ENCODE results near the gene COPZ1. TPM values are rescaled to one million over a fixed set of nuclear protein-coding genes. Genes with fewer than 3 reads are reported as not detected.

Gene COPZ1
- total RNA-seq, 1 donor from 2014 or later = 114 TPM

Small RNAs within 50 kb of the gene (microRNA-seq; reads per million reads assigned to microRNA genes)
- 153 reads per million, percentile 47 among the genes with 10 or more reads in this experiment for gene MIR148B (ENCODE audit: borderline number of aligned reads)

Other genes with a start within 250 kb of the COPZ1 start
- 17.0 TPM for gene SMUG1, start 136.1 kb upstream of the COPZ1 start, total RNA-seq
- 48.0 TPM for gene CBX5, start 45.0 kb upstream of the COPZ1 start, total RNA-seq
- 450 TPM for gene HNRNPA1, start 44.4 kb upstream of the COPZ1 start, total RNA-seq
- 0.74 TPM for gene NFE2, start 24.1 kb upstream of the COPZ1 start, total RNA-seq
- gene GPR84, start 39.4 kb downstream of the COPZ1 start, total RNA-seq = not detected
- gene ZNF385A, start 59.6 kb downstream of the COPZ1 start, total RNA-seq = 7.7 TPM
- gene ITGA5, start 94.1 kb downstream of the COPZ1 start, total RNA-seq = 44.1 TPM
- not detected for gene GTSF1, start 148.5 kb downstream of the COPZ1 start, total RNA-seq
- gene NCKAP1L, start 172.6 kb downstream of the COPZ1 start, total RNA-seq = 7.8 TPM
- 2.8 TPM for gene PDE1B, start 224.5 kb downstream of the COPZ1 start, total RNA-seq

Data from left ventricle myocardium superior (tissue), 1 donor.